Measurements from ENCODE around the gene SLC4A5.
"Not testable (repeated sequence)": the region's sequence is repeated elsewhere in the genome, so short reads cannot be mapped to it uniquely, and the experiment has no call there.

The SLC4A5 gene

DNA sequence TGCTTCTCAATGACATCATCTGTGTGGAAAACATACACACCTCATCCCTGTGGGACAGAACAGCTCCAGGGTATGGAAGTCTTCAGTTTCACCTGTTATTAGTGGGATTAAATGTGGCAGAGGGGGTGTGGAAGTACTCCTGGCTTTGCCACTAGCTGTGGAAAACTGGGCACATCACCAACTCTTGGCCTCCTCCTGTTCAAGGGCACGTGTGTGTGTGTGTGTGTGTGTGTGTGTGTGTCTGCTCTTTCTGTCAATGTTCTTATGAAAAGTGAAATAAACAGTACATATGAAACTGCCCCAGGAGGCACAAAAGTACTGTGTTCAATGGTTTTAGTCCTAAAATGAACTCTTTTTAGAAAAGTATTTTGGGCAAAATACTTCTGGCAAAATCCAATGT lies 78.9 kb downstream of the SLC4A5 start:
- DNase-seq (ENCODE audit: low read depth): no peak

- no peak for DNase-seq (ENCODE audit: low read depth)
Measured at GRCh38 chr2:74262681-74263080, 80.5 kb downstream of the SLC4A5 start.

- DNase-seq (ENCODE audit: low read depth): no peak
Measured at GRCh38 chr2:74261204-74261864, 81.9 kb downstream of the SLC4A5 start.

- DNase-seq (ENCODE audit: low read depth): no peak
Measured at GRCh38 chr2:74260495-74260894, 82.7 kb downstream of the SLC4A5 start.

- DNase-seq (ENCODE audit: low read depth): no peak
Measured at GRCh38 chr2:74259733-74260132, 83.5 kb downstream of the SLC4A5 start.

DNA sequence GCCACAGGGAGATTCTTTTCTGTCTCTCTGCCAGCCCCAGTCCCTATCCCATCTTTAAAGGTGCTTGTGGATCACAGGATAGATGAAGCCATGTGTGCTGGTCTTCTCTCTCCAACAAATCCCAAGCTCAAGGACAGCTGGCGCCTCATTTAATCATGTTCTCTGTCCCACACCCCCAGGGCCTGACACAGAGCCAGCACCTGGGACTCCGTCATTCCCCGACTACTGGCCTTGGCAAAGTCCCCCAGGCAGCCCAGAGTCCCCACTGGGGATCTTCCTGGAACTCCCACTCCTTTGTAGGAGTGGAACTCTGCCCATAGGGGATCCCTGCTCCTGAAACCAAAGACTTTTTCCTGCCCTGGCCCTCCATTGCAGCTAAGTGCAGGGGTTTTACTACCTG lies 84.0 kb downstream of the SLC4A5 start:
- DNase-seq (ENCODE audit: low read depth): no peak

DNA sequence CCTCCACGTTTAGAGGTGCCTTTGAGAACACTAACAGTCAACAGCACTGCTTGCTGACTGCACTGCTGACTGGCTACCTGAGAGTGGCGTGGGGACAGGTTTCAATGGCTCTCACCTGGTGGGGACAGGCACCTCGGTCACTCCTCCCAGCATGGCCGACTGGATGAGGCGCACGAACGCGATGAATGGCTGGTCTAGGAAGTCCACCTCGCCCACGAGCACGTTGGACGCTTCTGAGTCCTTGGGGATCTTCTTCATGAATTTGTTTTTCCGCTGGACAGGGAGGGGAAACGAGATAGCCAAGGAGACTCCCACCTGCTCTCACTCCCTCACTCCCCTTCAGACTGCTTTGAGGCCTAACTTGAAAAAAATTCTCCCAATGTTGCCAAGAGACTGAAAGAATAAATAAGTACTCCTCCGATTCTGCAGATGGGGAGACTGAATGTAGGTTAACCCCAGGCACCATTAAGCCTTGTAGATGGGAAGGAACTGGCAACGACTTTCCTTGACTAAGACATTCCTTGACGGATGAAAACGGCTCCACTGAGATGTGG lies 87.5 kb downstream of the SLC4A5 start:
- DNase-seq (ENCODE audit: low read depth): no peak

DNA sequence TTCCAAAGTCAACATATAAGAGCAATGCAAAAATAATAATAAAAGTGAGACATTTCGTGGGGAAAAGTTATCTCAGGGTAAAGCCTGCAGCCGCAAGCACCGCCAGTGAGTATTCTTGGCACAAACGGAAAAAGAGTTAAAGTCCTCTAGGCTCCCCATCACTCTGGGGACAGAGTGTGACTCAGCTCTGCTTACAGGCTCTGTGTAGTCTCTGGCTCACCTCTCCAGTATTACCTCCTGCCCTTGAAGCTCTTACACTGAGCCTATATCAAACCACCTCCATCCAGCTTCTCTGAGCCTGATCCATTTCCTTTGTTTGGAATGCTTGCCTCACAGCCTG lies 89.3 kb downstream of the SLC4A5 start:
- DNase-seq (ENCODE audit: low read depth): no peak

DNA sequence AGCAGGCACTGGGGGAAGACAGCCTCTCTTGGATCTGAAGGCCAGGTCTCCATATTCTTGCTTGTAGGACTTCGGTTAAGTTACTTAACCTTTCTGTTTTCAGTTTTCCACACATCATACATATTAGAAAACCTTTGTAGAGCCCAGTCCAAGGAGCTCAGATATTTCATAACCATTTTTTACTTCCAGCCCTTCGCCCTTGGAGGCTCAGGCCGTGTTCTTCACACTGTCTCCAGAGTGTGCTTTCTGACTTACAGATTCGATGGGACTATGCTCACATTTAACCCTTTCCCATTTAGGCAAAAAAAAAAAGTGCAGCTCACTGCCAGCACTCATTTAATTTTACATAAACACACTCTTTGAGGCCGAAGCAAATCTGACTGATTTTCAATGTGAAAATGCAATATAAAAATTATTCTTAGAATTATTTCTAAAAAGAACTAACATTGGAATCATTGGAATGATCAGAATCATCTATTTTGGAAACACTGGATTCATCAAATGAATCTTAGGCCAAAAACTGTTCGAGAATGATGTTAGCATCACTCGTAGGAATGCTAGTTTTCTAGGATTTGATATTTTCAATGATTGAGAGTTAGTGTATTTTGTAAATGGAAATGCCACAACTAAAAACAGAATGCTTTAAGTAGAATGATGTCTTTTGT lies 89.8 kb downstream of the SLC4A5 start:
- DNase-seq (ENCODE audit: low read depth): no peak

- no peak for DNase-seq (ENCODE audit: low read depth)
Measured at GRCh38 chr2:74252862-74253261, 90.4 kb downstream of the SLC4A5 start.

DNA sequence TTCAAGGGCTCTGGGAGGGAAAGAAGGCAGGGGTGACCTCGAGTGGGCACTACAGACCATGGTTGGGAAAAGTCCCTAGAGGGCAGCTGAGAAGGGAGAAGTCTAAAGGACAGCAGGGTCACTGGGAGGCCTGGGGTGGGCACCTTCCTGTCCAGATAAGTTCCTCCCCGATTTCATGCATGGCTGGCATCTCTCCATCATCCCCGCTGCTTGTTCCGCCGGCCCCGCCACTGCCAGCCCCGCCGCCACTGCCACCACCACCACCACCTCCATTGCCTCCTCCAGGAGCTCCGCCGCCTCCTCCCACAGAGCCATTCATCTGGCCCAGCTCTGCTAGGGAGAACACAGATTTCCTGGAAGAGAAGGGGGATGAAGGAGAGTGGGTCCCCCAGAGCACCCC lies 91.2 kb downstream of the SLC4A5 start:
- no peak for DNase-seq (ENCODE audit: low read depth)

DNA sequence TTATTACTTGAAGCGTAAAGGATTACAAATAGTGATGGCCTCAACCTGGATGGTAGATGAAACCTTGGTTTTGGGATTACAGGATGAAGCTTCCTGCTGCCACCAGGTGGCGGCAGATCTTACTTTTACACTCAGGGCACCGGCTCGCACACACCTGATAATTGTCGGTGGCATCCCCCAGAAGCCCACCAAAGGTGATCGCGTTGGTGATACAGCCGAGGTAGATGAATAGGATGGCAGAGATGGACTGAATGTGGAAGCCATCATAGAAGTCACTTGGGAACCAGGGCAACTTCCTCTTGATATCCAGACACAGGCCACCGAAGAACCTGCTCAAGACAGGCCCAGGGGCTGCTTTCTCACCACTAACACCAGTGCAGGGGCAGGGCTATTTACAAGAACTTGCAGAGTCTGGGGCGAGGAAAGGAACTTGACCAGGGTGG lies 93.0 kb downstream of the SLC4A5 start:
- peak; percentile 30 for DNase-seq (ENCODE audit: low read depth)

- no peak for DNase-seq (ENCODE audit: low read depth)
Measured at GRCh38 chr2:74249406-74250122, 93.7 kb downstream of the SLC4A5 start.

DNA sequence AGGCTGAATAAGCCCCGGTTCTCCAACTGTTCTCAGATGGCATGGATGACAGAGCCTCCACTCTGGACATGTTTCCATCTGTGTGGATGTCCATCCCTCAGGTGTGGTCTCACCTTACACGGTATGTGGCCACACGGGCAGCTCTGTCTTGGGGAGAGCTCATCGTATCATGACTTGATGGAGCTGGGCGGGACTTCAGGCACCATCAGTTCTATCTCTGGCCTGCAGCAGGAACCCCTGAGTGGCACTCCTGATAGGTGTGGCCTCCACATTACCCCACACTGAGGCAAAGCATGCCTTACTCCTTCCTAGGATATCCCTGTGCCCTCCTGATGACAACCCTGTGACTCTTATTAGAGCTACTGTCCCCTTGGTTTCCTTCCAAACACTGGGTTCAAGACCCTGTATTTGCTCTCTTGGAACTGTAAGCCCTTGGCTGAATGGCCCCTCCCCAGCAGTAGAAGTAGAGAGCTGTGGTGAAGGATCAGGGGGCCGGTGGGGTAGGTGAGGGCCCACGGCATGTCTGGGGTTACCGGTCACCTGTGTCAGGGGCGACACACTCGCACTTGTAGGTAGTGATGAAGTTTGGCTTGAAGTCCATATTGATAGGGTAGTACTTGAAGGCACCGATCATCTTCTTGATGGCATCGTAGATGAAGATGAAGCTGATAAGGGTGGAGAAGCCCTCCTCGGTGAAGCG lies 96.6 kb downstream of the SLC4A5 start:
- no peak for DNase-seq (ENCODE audit: low read depth)

- no peak for DNase-seq (ENCODE audit: low read depth)
Measured at GRCh38 chr2:74244286-74244685, 98.9 kb downstream of the SLC4A5 start.

DNA sequence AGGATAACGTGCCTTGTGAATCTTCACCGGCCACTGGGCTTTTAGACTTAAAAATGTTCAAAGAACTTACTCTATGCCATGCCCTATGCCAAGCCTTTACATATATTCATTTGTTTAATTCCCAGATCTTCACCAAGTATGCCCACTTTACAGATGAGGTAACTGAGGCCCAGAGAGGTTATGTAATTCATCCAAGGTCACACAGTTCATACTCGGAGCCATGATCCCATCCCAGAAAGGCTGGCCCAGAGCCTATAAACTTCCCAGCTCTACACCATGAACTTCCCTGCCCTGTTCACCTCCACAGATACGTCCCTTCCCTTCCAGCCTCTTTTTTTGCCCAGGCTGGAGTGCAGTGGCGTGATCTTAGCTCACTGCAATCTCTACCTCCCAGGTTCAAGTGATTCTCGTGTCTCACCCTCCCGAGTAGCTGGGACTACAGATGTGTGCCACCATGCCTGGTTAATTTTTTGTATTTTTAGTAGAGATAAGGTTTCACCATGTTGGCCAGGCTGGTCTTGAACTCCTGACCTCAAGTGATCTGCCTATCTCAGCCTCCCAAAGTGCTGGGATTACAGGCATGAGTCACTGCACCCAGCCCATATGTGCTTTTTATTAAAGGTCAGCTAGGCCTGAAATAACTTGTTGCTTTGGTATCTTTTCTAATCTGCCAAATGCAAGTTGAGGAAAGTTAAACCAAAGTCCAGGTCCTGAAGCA lies 100.7 kb downstream of the SLC4A5 start:
- no peak for DNase-seq (ENCODE audit: low read depth)

- no peak for DNase-seq (ENCODE audit: low read depth)
Measured at GRCh38 chr2:74239346-74239745, 103.9 kb downstream of the SLC4A5 start.

- no peak for DNase-seq (ENCODE audit: low read depth)
Measured at GRCh38 chr2:74238879-74239278, 104.3 kb downstream of the SLC4A5 start.

DNA sequence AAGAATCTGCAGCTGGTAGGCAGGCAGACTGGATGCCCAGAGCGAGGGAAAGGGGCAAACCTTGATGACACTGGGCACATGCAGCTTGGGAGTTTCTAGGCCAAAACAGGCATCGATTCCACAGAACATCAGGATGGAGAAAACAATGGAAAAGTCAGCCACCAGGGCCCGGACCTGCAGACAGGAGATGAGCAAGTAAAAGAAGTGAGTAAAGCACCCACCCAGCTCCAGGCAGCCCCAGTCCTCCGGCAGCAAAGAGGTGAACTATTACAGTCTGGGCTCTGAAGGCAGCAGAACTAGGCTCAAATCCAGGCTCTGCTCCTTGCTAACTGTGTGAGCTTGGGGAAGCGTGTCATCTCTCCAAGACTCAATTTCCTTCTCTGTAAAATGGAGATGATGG lies 108.2 kb downstream of the SLC4A5 start:
- DNase-seq (ENCODE audit: low read depth): no peak

DNA sequence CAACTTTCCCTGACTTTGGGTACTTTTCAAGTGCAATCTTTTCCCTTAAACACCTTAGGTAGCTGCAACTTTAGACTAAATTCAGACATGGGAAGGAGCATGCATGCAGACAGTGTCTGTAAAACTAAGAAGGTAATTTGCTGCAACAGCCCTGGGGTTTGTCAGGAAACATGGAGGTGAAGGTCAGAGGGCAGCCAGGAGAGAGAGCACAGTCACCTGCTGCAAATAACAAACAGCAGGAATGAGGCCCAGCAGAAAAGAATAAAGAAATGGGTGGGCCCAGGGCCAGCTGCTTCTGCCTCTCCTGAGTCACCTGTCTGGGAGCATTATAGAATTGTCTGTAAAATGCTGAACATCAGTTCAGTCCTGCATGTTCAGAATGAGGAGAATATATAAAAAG lies 109.6 kb downstream of the SLC4A5 start:
- no peak for DNase-seq (ENCODE audit: low read depth)

GRCh38 chr2:74232426-74232825 lies 110.8 kb downstream of the SLC4A5 start:
- no peak for DNase-seq (ENCODE audit: low read depth)

GRCh38 chr2:74229865-74230264 lies 113.4 kb downstream of the SLC4A5 start:
- not testable (repeated sequence) for DNase-seq (ENCODE audit: low read depth)
